Omental fat pad (tissue), 4 donors: ENCODE results near the gene PRR19. TPM values are rescaled to one million over a fixed set of nuclear protein-coding genes. Genes with fewer than 3 reads are reported as not detected.
"Not testable (repeated sequence)": the region's sequence is repeated elsewhere in the genome, so short reads cannot be mapped to it uniquely, and the experiment has no call there.

Experiments used
- ATAC-seq: fragments of 150-250 bp; one replicate; pipeline ENCODE4 v1.9.1; 2016; ENCODE audit warnings: mild to moderate bottlenecking, moderate library complexity; ENCODE audit not compliant: low FRiP score
- DNase-seq: peaks from one replicate; pipeline ENCODE4 v3.0.0-alpha.2; 2019; ENCODE audit warnings: low spot score
- CTCF ChIP-seq, 3 donors: fragments of 450-650 bp; IDR thresholded peaks; one replicate each; pipeline ENCODE4 v1.5.1; 2016 to 2017; ENCODE audit warnings: antibody characterized with exemption in 3 of 3, mild to moderate bottlenecking in 3 of 3, moderate library complexity in 2 of 3
- total RNA-seq, 4 donors: library from RNA; depleted of rRNA; stranded (reverse); fragments of >200 nt; gene quantifications; one replicate each; pipeline ENCODE4 v1.1.0, GENCODE V29; 2016

Gene PRR19
- total RNA-seq, 4 donors from 2014 or later = 0.31 to 0.93 (median 0.72) TPM; not detected in 1

- no peak for ATAC-seq
- DNase-seq = no peak
- TF ChIP-seq CTCF (IDR thresholded peaks at IDR 0.05) = no peak
These were observed 26.2 kb downstream of the PRR19 start for GRCh38 chr19:42328106-42328505.

DNA sequence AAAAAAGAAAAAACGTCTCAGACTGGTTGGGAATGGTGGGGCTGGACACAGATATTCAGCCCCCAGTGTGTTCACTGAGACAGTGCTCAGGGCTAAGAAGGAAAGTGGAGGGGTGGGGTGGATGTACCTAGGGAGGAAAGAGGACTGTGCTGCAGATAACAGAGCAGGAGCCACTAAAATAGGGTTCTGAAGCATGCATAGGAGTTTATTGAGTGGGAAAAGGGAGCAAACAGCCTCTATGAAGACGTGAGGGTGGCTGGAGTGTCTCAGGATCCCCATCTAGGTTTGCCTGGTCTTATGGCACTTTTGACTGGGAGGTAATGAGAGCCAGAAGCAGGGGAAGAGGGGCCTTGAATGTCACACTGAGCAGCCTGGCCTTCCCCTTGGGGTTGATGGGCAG lies 26.9 kb downstream of the PRR19 start:
- no peak for DNase-seq
- no peak for ATAC-seq
- no peak for TF ChIP-seq CTCF (IDR thresholded peaks at IDR 0.05)

DNA sequence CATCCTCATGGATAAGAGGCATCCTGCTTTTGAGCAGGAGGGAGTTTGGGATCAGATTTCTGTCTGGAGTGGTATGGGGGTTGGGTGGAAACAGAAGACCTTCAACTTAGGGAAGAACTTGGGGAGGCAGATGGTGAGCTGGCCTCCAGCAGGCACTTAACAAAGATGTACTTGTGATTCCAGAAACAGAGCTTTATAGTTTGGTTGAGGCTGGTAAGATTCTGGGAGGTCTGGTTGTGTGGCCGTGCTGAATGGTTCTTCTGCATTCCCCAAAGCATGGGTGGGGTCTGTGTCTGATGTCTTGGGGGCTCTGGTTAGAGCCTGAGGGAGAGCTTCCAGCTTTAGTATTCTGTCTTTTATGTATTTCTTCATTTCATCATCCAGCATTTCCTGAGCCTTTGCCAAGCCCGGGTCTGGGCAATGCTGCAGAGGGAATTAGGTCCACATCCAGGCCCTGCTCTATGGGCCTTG lies 28.3 kb downstream of the PRR19 start:
- no peak for TF ChIP-seq CTCF (IDR thresholded peaks at IDR 0.05)
- ATAC-seq = no peak
- DNase-seq = no peak

DNA sequence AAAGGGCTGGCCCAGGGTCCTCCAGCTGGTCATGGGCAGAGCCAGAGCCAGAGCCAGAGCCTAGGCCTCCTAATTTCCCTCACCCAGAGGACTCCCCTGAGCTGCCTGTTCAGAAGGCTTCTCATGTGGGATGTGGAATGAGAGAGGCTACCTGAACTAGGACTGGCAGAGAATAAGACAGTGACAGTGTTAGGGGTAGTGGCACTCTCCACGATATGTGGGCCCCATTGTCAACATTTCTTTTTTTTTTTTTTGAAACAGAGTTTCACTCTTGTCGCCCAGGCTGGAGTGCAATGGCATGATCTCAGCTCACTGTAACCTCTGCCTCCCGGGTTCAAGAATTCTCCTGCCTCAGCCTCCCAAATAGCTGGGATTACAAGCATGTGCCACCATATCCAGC lies 29.4 kb downstream of the PRR19 start:
- not testable (repeated sequence) for ATAC-seq, DNase-seq

GRCh38 chr19:42332059-42332458 lies 30.1 kb downstream of the PRR19 start:
- DNase-seq = no peak
- no peak for TF ChIP-seq CTCF (IDR thresholded peaks at IDR 0.05)
- no peak for ATAC-seq

DNA sequence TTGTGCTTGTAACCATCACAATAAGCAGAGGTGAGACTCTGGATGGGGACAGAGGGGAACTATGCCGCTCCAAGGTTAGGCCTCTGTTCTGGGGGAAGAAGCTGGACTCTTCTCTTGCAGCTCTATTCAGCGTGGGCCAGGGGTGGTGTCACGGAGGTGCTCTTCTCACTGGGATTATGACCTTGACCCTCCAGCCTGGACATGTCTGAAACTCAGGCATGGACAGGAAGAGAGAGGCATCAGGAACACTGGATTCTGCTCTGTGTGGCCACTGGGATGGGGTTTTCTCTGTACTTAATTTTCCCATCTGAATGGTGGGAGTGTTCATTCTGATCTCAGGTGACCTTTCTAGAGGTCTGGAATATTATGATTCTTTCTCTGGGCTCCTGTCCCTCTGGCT lies 31.1 kb downstream of the PRR19 start:
- ATAC-seq (no peak), DNase-seq (no peak)
- TF ChIP-seq CTCF (IDR thresholded peaks at IDR 0.05) = no peak

- ATAC-seq = no peak
- TF ChIP-seq CTCF (IDR thresholded peaks at IDR 0.05) = no peak
These were observed 32.2 kb downstream of the PRR19 start for GRCh38 chr19:42333975-42334696.

More at GRCh38 chr19:42333975-42334696, 32.2 kb downstream of the PRR19 start:
- DNase-seq = no peak
